Measurements from ENCODE around the gene SERPINE3. TPM values are rescaled to one million over a fixed set of nuclear protein-coding genes. Genes with fewer than 3 reads are reported as not detected.

SERPINE3 gene
- total RNA-seq, 1 donor: not detected

DNA sequence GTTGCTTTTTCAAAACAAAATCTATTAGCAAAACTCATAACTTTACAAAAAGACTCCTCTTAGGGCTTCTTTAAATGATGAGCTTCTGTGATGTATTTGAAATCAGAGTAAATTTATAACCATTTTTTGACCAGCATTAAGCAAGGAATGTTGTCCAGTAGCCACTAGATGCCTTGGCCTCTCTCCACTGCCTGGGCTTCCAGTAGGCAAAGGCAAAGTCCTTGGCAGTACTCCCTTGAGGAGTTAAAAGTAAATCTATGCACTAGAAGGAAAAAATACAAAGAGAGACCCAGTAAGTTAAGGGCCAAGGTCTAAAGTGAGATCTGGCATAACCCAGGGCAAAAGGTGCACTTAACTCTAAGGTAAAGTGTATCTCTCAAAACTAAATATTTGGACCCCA, 9.5 kb downstream of the SERPINE3 start:
- no peak overlapping the region for H3K4me3 ChIP-seq (ENCODE audit: low read depth, low read length)
- DNase-seq (ENCODE audit: low read depth): peak; percentile 46
- TF ChIP-seq, protein P1, sequence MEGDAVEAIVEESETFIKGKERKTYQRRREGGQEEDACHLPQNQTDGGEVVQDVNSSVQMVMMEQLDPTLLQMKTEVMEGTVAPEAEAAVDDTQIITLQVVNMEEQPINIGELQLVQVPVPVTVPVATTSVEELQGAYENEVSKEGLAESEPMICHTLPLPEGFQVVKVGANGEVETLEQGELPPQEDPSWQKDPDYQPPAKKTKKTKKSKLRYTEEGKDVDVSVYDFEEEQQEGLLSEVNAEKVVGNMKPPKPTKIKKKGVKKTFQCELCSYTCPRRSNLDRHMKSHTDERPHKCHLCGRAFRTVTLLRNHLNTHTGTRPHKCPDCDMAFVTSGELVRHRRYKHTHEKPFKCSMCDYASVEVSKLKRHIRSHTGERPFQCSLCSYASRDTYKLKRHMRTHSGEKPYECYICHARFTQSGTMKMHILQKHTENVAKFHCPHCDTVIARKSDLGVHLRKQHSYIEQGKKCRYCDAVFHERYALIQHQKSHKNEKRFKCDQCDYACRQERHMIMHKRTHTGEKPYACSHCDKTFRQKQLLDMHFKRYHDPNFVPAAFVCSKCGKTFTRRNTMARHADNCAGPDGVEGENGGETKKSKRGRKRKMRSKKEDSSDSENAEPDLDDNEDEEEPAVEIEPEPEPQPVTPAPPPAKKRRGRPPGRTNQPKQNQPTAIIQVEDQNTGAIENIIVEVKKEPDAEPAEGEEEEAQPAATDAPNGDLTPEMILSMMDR (IDR thresholded peaks at IDR 0.05; ENCODE audit: insufficient read depth, low read length): no peak

DNA sequence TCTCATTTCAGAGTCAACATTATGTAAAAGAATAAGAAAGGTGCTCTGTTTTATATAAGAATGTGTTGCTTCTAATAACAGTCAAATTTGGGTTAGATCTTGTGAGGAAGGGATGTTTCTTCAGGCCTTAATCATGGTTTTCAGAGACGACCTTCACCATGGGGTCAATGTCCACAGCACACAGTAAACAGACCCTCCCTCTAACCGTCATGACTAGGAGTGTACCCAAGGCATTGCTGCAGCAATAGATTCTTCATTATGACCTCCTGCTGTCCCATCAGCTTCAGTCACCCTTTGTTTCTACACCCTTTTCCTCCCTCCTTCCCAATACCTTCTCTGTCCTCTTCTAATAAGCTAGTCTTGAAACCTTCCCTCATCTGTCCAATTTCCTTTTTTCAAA, 15.7 kb downstream of the SERPINE3 start:
- TF ChIP-seq, protein P1 (IDR thresholded peaks at IDR 0.05; ENCODE audit: insufficient read depth, low read length): no peak
- no peak overlapping the region for H3K4me3 ChIP-seq (ENCODE audit: low read depth, low read length)
- no peak for DNase-seq (ENCODE audit: low read depth)

DNA sequence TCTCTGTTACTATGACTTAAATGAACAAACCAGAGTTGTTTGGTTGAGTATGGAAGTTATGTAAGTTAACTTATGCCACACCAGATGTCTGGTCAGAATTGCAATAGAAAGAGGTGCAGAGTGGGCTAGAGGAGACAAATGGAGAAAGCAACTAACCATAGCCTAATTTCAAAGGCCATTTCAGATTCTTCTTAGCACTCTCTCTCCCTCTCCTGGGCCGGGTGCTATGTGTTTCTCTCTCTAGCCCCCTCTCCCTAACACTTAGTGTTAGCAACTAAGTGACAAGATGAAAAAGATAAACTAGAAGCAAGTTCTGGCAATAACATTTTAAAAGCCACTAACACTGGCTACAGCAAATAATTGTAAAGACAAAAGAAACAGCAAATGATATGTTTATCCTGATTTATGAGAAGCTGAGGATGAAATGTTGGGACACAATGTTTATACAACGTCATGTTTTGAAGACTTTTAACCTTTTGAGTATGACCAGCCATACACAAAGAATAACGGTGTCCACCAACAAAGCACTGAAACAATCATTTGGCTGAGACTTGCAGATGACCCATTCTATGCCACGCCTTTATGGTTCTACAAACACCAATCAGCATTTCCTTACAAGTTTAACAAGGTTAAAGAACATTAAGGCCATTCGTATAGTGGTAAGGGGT, 18.6 kb downstream of the SERPINE3 start:
- no peak overlapping the region for H3K4me3 ChIP-seq (ENCODE audit: low read depth, low read length)
- DNase-seq (ENCODE audit: low read depth): no peak
- TF ChIP-seq, protein P1 (IDR thresholded peaks at IDR 0.05; ENCODE audit: insufficient read depth, low read length): no peak

DNA sequence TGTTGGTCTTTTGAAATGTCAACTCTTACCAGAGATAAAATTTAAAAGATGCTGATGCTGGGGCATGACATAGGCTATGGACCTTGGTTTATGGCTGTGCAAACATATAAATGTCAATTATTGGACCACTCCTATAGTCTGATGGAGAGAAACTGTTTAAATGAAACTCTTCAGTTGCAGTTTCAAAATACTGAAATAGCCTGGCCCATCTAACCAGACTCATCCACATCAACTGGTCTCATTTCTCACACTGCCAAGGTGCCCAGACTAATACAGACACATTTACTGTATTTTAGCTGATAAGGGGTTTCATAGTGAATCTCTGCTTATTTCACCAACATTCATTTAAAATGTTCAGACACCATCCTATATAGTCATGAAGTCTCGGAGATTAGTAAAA, 19.9 kb downstream of the SERPINE3 start:
- no peak for DNase-seq (ENCODE audit: low read depth)
- TF ChIP-seq, protein P1 (IDR thresholded peaks at IDR 0.05; ENCODE audit: insufficient read depth, low read length): no peak

DNA sequence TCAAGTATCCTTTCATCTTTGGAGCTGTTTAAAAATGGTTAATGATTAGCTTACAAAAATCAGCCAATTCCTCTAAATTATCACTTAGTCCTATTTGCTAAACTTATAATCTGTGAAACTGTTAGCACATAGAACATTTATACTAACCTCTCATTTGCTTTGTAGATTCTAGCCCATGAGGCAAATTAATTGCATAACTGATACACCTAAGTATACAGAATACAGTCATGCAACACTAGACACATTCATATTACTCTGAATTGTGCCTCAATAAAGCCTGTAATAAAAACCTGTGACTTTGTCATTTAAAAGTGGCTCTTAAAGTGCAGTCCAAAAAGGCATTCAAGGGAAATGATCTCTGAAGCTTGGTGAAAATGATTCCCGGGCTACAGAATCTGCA, 21.0 kb downstream of the SERPINE3 start:
- TF ChIP-seq, protein P1 (IDR thresholded peaks at IDR 0.05; ENCODE audit: insufficient read depth, low read length): no peak
- H3K4me3 ChIP-seq (ENCODE audit: low read depth, low read length): no peak overlapping the region
- DNase-seq (ENCODE audit: low read depth): no peak

More for the DNA sequence above, 19.9 kb downstream of the SERPINE3 start:
- no peak overlapping the region for H3K4me3 ChIP-seq (ENCODE audit: low read depth, low read length)

DNA sequence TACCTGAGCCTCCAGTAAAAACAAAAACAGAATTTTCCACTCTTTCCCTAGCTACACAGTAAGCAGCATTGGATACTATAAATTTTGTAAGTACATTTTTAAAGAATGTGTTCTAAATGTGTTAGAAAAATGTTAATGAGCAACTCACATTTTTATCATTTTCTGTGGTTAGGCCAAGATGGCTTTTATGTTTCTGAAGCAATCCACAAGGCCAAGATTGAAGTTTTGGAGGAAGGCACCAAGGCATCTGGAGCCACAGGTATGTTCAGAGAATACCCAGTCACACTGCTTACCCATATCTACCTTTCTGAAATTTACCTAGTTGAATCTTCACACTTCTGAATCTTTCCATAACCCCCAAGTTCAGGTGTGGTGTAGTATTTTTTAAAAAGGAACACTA, 21.6 kb downstream of the SERPINE3 start:
- DNase-seq (ENCODE audit: low read depth): no peak
- TF ChIP-seq, protein P1 (IDR thresholded peaks at IDR 0.05; ENCODE audit: insufficient read depth, low read length): no peak
- H3K4me3 ChIP-seq (ENCODE audit: low read depth, low read length): no peak overlapping the region

DNA sequence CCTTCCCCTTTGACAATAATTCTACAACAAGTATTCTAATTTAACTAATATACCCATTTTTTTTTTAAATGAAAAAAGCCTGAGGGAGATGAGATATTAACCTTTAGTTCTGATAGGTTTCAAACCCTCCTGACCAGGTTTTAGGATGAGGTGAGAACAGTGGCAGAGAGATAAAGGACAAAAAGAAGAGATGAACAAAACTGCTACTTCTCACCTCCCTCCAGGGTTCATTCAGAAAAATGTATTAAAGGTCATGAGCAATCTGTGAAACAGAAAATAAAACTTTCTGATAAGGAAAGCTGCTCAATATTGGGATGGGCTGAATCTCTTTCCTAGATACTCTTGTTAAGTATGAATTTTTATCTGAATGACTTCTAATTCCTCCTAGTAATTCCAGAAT, 24.1 kb downstream of the SERPINE3 start:
- DNase-seq (ENCODE audit: low read depth): no peak
- TF ChIP-seq, protein P1 (IDR thresholded peaks at IDR 0.05; ENCODE audit: insufficient read depth, low read length): no peak
- H3K4me3 ChIP-seq (ENCODE audit: low read depth, low read length): no peak overlapping the region
